ENCODE data around the gene IQCH. TPM values are rescaled to one million over a fixed set of nuclear protein-coding genes. Genes with fewer than 3 reads are reported as not detected.

The IQCH gene
- total RNA-seq, 1 donor from 2014 or later = 4.5 TPM

GRCh38 chr15:67531379-67531914 lies 276.9 kb downstream of the IQCH start:
- H3K4me3 Mint-ChIP-seq (ENCODE audit: unreplicated experiment) = no peak overlapping the region
- DNase-seq = no peak
- H3K27ac Mint-ChIP-seq (ENCODE audit: unreplicated experiment) = no peak overlapping the region
- H3K36me3 Mint-ChIP-seq (ENCODE audit: unreplicated experiment) = no peaks in the 10 kb centered on the region
- no peak for TF ChIP-seq CTCF (IDR thresholded peaks at IDR 0.05; ENCODE audit: partially characterized antibody, unreplicated experiment)
- H3K27me3 Mint-ChIP-seq (ENCODE audit: unreplicated experiment) = peaks cover 2% of the 10 kb centered on the region
- peaks cover 10% of the 10 kb centered on the region for H3K4me1 Mint-ChIP-seq (ENCODE audit: low read depth, unreplicated experiment)
- no peaks in the 10 kb centered on the region for H3K9me3 Mint-ChIP-seq (ENCODE audit: unreplicated experiment)

- no peak overlapping the region for H3K27ac Mint-ChIP-seq (ENCODE audit: unreplicated experiment)
Observed at GRCh38 chr15:67533873-67534272, 279.3 kb downstream of the IQCH start.

GRCh38 chr15:67534360-67534759 lies 279.8 kb downstream of the IQCH start:
- no peak for TF ChIP-seq CTCF (IDR thresholded peaks at IDR 0.05; ENCODE audit: partially characterized antibody, unreplicated experiment)
- H3K27me3 Mint-ChIP-seq (ENCODE audit: unreplicated experiment) = peaks cover 2% of the 10 kb centered on the region
- H3K4me3 Mint-ChIP-seq (ENCODE audit: unreplicated experiment) = no peak overlapping the region
- DNase-seq = no peak
- no peaks in the 10 kb centered on the region for H3K9me3 Mint-ChIP-seq (ENCODE audit: unreplicated experiment)
- no peaks in the 10 kb centered on the region for H3K4me1 Mint-ChIP-seq (ENCODE audit: low read depth, unreplicated experiment)
- H3K27ac Mint-ChIP-seq (ENCODE audit: unreplicated experiment) = no peak overlapping the region
- no peaks in the 10 kb centered on the region for H3K36me3 Mint-ChIP-seq (ENCODE audit: unreplicated experiment)

More at GRCh38 chr15:67533873-67534272, 279.3 kb downstream of the IQCH start:
- Mint-ChIP-seq H3K27me3 (ENCODE audit: unreplicated experiment) (peaks cover 2% of the 10 kb centered on the region), H3K9me3 (ENCODE audit: unreplicated experiment) (no peaks in the 10 kb centered on the region), H3K4me1 (ENCODE audit: low read depth, unreplicated experiment) (no peaks in the 10 kb centered on the region), H3K4me3 (ENCODE audit: unreplicated experiment) (no peak overlapping the region), H3K36me3 (ENCODE audit: unreplicated experiment) (no peaks in the 10 kb centered on the region)
- TF ChIP-seq CTCF (IDR thresholded peaks at IDR 0.05; ENCODE audit: partially characterized antibody, unreplicated experiment) = no peak
- no peak for DNase-seq

- no peak overlapping the region for H3K27ac Mint-ChIP-seq (ENCODE audit: unreplicated experiment)
- DNase-seq = no peak
- H3K4me3 Mint-ChIP-seq (ENCODE audit: unreplicated experiment) = no peak overlapping the region
- no peaks in the 10 kb centered on the region for H3K36me3 Mint-ChIP-seq (ENCODE audit: unreplicated experiment)
- no peaks in the 10 kb centered on the region for H3K27me3 Mint-ChIP-seq (ENCODE audit: unreplicated experiment)
- TF ChIP-seq CTCF (IDR thresholded peaks at IDR 0.05; ENCODE audit: partially characterized antibody, unreplicated experiment) = no peak
- H3K9me3 Mint-ChIP-seq (ENCODE audit: unreplicated experiment) = peaks cover 2% of the 10 kb centered on the region
- no peaks in the 10 kb centered on the region for H3K4me1 Mint-ChIP-seq (ENCODE audit: low read depth, unreplicated experiment)
Observed at GRCh38 chr15:67537771-67538170, 283.2 kb downstream of the IQCH start.

GRCh38 chr15:67542420-67543347 lies 288.1 kb downstream of the IQCH start, which contains the start of gene MAP2K5:
Gene MAP2K5, plus strand, starts transcription at chr15:67542703. Its CDS starts 633 bp downstream, at chr15:67543336.
- peaks cover 6% of the 10 kb centered on the region for H3K9me3 Mint-ChIP-seq (ENCODE audit: unreplicated experiment)
- H3K27me3 Mint-ChIP-seq (ENCODE audit: unreplicated experiment) = no peaks in the 10 kb centered on the region
- peak within 1 kb of the TSS; percentile 97 for H3K4me3 Mint-ChIP-seq (ENCODE audit: unreplicated experiment)
- peaks cover 9% of the 10 kb centered on the region for H3K36me3 Mint-ChIP-seq (ENCODE audit: unreplicated experiment)
- H3K4me1 Mint-ChIP-seq (ENCODE audit: low read depth, unreplicated experiment) = peaks cover 6% of the 10 kb centered on the region
- no peak for TF ChIP-seq CTCF (IDR thresholded peaks at IDR 0.05; ENCODE audit: partially characterized antibody, unreplicated experiment)
- peak; percentile 84 for DNase-seq
- peak within 1 kb of the TSS; percentile 85 for H3K27ac Mint-ChIP-seq (ENCODE audit: unreplicated experiment)
